AG09309 (cell line): ENCODE data around the gene SESTD1.

ENCODE experiments used
- DNase-seq: peaks from one replicate; pipeline ENCODE4 v3.0.0-alpha.2; 2010; ENCODE audit warnings: low read depth
- H3K4me3 ChIP-seq: 2 replicates; pipeline ENCODE4 v1.5.1; 2011; ENCODE audit warnings: mild to moderate bottlenecking, low read depth, low read length, moderate library complexity; ENCODE audit not compliant: control insufficient read depth
- CTCF ChIP-seq: IDR thresholded peaks from 2 replicates; pipeline ENCODE4 v1.5.1; 2011; ENCODE audit warnings: mild to moderate bottlenecking, low read depth, low read length, inconsistent platforms; ENCODE audit not compliant: insufficient read depth, control insufficient read depth; ENCODE audit errors: missing control alignments

SESTD1 gene

GRCh38 chr2:179268277-179268925 lies 3.8 kb upstream of the SESTD1 start:
- TF ChIP-seq CTCF = no peak
- peak; percentile 33 for DNase-seq
- no peak overlapping the region for H3K4me3 ChIP-seq

- no peak overlapping the region for H3K4me3 ChIP-seq
- no peak for DNase-seq
- no peak for TF ChIP-seq CTCF
Measured at GRCh38 chr2:179266271-179266670, 1.6 kb upstream of the SESTD1 start.

GRCh38 chr2:179265082-179265510 lies 464 bp upstream of the SESTD1 start:
- no peak for TF ChIP-seq CTCF
- H3K4me3 ChIP-seq = peak overlapping the region; percentile 74
- peak; percentile 49 for DNase-seq

- no peak for DNase-seq
- TF ChIP-seq CTCF = no peak
- H3K4me3 ChIP-seq = peak overlapping the region; percentile 74
Measured at GRCh38 chr2:179263446-179264367, 925 bp downstream of the SESTD1 start.

GRCh38 chr2:179263015-179263414 lies 1.6 kb downstream of the SESTD1 start:
- no peak for TF ChIP-seq CTCF
- no peak for DNase-seq

GRCh38 chr2:179262077-179262660 lies 2.5 kb downstream of the SESTD1 start:
- no peak for DNase-seq
- no peak overlapping the region for H3K4me3 ChIP-seq
- no peak for TF ChIP-seq CTCF

More at GRCh38 chr2:179263015-179263414, 1.6 kb downstream of the SESTD1 start:
- H3K4me3 ChIP-seq = peak overlapping the region; percentile 74
